PC-3 (cell line): ENCODE measurements around the gene CCL7. TPM values are rescaled to one million over a fixed set of nuclear protein-coding genes. Genes with fewer than 3 reads are reported as not detected.

ENCODE experiments used
- ATAC-seq: fragments of 200-7000 bp; cut with Tn5 transposase; 2 replicates; pipeline ENCODE4 v1.9.1; 2020; ENCODE audit warnings: mild to moderate bottlenecking, moderate library complexity
- BruUV-seq: library from RNA; stranded (reverse); fragments of 400-500 nt; replicated peaks from 2 replicates; lab custom pipeline; 2021; lab: Mats Ljungman, UMichigan
- CTCF ChIA-PET: fragments of 300-600 bp; sonication (Branson Sonifier 250); formaldehyde crosslinking; loops from one replicate; lab custom pipeline; 2022; ENCODE audit warnings: antibody characterized with exemption; lab: Charles Lee
- POLR2A ChIA-PET: fragments of 300-600 bp; sonication (Branson Sonifier 250); formaldehyde crosslinking; loops from one replicate; lab custom pipeline; 2022; ENCODE audit warnings: antibody characterized with exemption; ENCODE audit not compliant: unreplicated experiment; lab: Charles Lee
- DNase-seq: peaks from one replicate; pipeline ENCODE4 v3.0.0-alpha.2; 2015
- H2AFZ ChIP-seq: fragments of 300-600 bp; sonication (generic); 2 replicates; pipeline ENCODE4 v1.6.0; 2016; ENCODE audit warnings: antibody characterized with exemption, low read length
- H3F3A ChIP-seq: fragments of 300-600 bp; sonication (generic); one replicate; pipeline ENCODE4 v1.6.0; 2017; ENCODE audit warnings: antibody characterized with exemption, low read length, control low read depth, mild to moderate bottlenecking; ENCODE audit not compliant: unreplicated experiment
- H3K27ac ChIP-seq: fragments of 300-600 bp; sonication (generic); 2 replicates; pipeline ENCODE4 v1.5.1; 2016; ENCODE audit warnings: mild to moderate bottlenecking, low read length
- H3K27me3 ChIP-seq: fragments of 300-600 bp; sonication (generic); 2 replicates; pipeline ENCODE4 v1.6.1; 2016; ENCODE audit warnings: low read length, mixed read lengths
- H3K36me3 ChIP-seq: fragments of 300-600 bp; sonication (generic); 2 replicates; pipeline ENCODE4 v1.6.1; 2016; ENCODE audit warnings: low read depth, mixed run types, low read length, mixed read lengths
- H3K4me1 ChIP-seq: fragments of 300-600 bp; sonication (generic); 2 replicates; pipeline ENCODE4 v1.5.1; 2016; ENCODE audit warnings: low read length; ENCODE audit not compliant: insufficient read depth
- H3K4me2 ChIP-seq: fragments of 300-600 bp; sonication (generic); 2 replicates; pipeline ENCODE4 v1.6.0; 2016; ENCODE audit warnings: low read length
- H3K4me3 ChIP-seq: fragments of 300-600 bp; sonication (generic); 2 replicates; pipeline ENCODE4 v1.5.1; 2016; ENCODE audit warnings: mild to moderate bottlenecking, low read length, mixed read lengths
- H3K79me2 ChIP-seq: fragments of 300-600 bp; sonication (generic); 2 replicates; pipeline ENCODE4 v1.6.1; 2017; ENCODE audit warnings: low read length, mixed read lengths
- H3K9ac ChIP-seq: fragments of 300-600 bp; sonication (generic); 2 replicates; pipeline ENCODE4 v1.6.0; 2016; ENCODE audit warnings: mild to moderate bottlenecking, low read length
- H3K9me2 ChIP-seq: fragments of 300-600 bp; sonication (generic); replicated peaks from 2 replicates; pipeline ENCODE4 v1.6.1; 2016; ENCODE audit warnings: mixed run types, low read length, mixed read lengths
- H3K9me3 ChIP-seq: fragments of 300-600 bp; sonication (generic); 2 replicates; pipeline ENCODE4 v1.6.1; 2016; ENCODE audit warnings: low read length, mixed read lengths
- H4K20me1 ChIP-seq: fragments of 300-600 bp; sonication (generic); 2 replicates; pipeline ENCODE4 v1.6.1; 2016; ENCODE audit warnings: low read length, mixed read lengths
- CTCF ChIP-seq: fragments of 300-600 bp; sonication (generic); conservative IDR thresholded peaks from 2 replicates; pipeline ENCODE4 v1.5.1; 2017; ENCODE audit warnings: antibody characterized with exemption, low read depth, mild to moderate bottlenecking, low read length
- EZH2 ChIP-seq: fragments of 300-600 bp; sonication (generic); IDR thresholded peaks from one replicate; pipeline ENCODE4 v1.6.1; 2017; ENCODE audit warnings: antibody characterized with exemption, mild to moderate bottlenecking, low read length; ENCODE audit not compliant: unreplicated experiment
- EZH2phosphoT487 ChIP-seq: fragments of 300-600 bp; sonication (generic); IDR thresholded peaks from 2 replicates; pipeline ENCODE4 v1.6.1; 2018; ENCODE audit warnings: mild to moderate bottlenecking, antibody characterized with exemption, low read length, borderline replicate concordance
- intact Hi-C: fragments of 100-400 bp; cut with micrococcal nuclease; formaldehyde crosslinking; loops from 2 replicates; pipeline ENCODE4 v1.9.0; 2023
- total RNA-seq: library from RNA; depleted of rRNA; stranded (reverse); fragments of >200 nt; gene quantifications from 2 replicates; pipeline ENCODE4 v1.2.3, GENCODE V29; 2014

The CCL7 gene
- total RNA-seq, 1 experiment from 2014 or later = not detected

DNA sequence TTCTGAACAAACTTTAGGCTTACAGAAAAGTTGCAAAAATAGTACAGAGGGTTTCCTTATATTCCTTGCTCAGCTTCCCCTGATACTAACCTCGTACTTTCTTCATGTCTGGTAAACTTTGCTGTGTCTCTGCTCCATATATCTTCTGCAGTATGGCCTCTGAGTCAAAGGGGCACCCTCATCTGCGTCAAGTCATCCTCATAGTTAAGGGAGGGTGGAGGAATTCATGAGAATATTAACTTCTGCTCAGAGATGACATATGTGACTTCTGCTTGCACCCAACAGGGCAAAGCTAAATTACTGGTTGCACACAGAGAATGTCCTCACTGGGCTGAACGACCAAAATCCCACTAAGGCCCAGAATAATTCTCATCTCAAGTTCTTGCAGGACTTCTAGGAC lies 4.3 kb upstream of the CCL7 start:
- Histone ChIP-seq H3K79me2 (no peaks in the 10 kb centered on the region), H3K4me2 (no peak overlapping the region), H3K4me1 (no peaks in the 10 kb centered on the region), H4K20me1 (no peaks in the 10 kb centered on the region), H3K9me2 (no peaks in the 10 kb centered on the region), H3K4me3 (no peak overlapping the region), H2AFZ (no peak overlapping the region), H3K9ac (no peak overlapping the region), H3K36me3 (no peaks in the 10 kb centered on the region), H3K9me3 (no peaks in the 10 kb centered on the region), H3K27me3 (no peaks in the 10 kb centered on the region), H3F3A (no peaks in the 10 kb centered on the region), H3K27ac (no peak overlapping the region)
- ChIA-PET POLR2A (no interaction called here), CTCF (no interaction called here)
- ATAC-seq (no peak), DNase-seq (no peak)
- TF ChIP-seq EZH2 (no peak), EZH2phosphoT487 (no peak), CTCF (no peak)
- no TSS peak for BruUV-seq
- intact Hi-C loops = no loop called here

- H3F3A ChIP-seq = no peaks in the 10 kb centered on the region
- H3K27me3 ChIP-seq = no peaks in the 10 kb centered on the region
- no peak overlapping the region for H3K9ac ChIP-seq
- ChIA-PET POLR2A (no interaction called here), CTCF (no interaction called here)
- H3K4me3 ChIP-seq = no peak overlapping the region
- no TSS peak for BruUV-seq
- no peak overlapping the region for H3K27ac ChIP-seq
- intact Hi-C loops = no loop called here
- DNase-seq (no peak), ATAC-seq (no peak)
- H3K9me2 ChIP-seq = no peaks in the 10 kb centered on the region
- no peaks in the 10 kb centered on the region for H3K79me2 ChIP-seq
- H4K20me1 ChIP-seq = no peaks in the 10 kb centered on the region
- no peak overlapping the region for H2AFZ ChIP-seq
- H3K9me3 ChIP-seq = no peaks in the 10 kb centered on the region
- no peaks in the 10 kb centered on the region for H3K4me1 ChIP-seq
- no peaks in the 10 kb centered on the region for H3K36me3 ChIP-seq
- H3K4me2 ChIP-seq = no peak overlapping the region
- TF ChIP-seq EZH2 (no peak), EZH2phosphoT487 (no peak), CTCF (no peak)
Observed at GRCh38 chr17:34275881-34276280, 5.9 kb downstream of the CCL7 start.

GRCh38 chr17:34276826-34277225 lies 6.8 kb downstream of the CCL7 start:
- intact Hi-C loops = no loop called here
- no peak for DNase-seq
- Histone ChIP-seq H3K79me2 (no peaks in the 10 kb centered on the region), H3K9ac (no peak overlapping the region), H2AFZ (no peak overlapping the region), H3F3A (no peaks in the 10 kb centered on the region), H3K4me2 (no peak overlapping the region), H4K20me1 (no peaks in the 10 kb centered on the region), H3K4me1 (no peaks in the 10 kb centered on the region), H3K9me2 (no peaks in the 10 kb centered on the region), H3K27ac (no peak overlapping the region), H3K4me3 (no peak overlapping the region), H3K9me3 (no peaks in the 10 kb centered on the region), H3K27me3 (no peaks in the 10 kb centered on the region), H3K36me3 (no peaks in the 10 kb centered on the region)
- CTCF ChIA-PET = no interaction called here
- TF ChIP-seq CTCF (no peak), EZH2 (no peak), EZH2phosphoT487 (no peak)
- POLR2A ChIA-PET = no interaction called here
- no peak for ATAC-seq
- no TSS peak for BruUV-seq
